Smooth muscle cell (in vitro differentiated cells): Measurements from ENCODE around the gene TIRAP. TPM values are rescaled to one million over a fixed set of nuclear protein-coding genes. Genes with fewer than 3 reads are reported as not detected.

Experiments
- DNase-seq: peaks from one replicate; lab custom pipeline; 2025; ENCODE audit not compliant: unreplicated experiment; lab: John Stamatoyannopoulos, UW
- H2AFZ ChIP-seq: fragments of 200-600 bp; sonication (generic); 2 replicates; pipeline ENCODE4 v1.6.0; 2016; ENCODE audit warnings: antibody characterized with exemption, low read depth, mild to moderate bottlenecking
- H3F3A ChIP-seq: fragments of 200-600 bp; sonication (generic); 2 replicates; pipeline ENCODE4 v1.6.0; 2017; ENCODE audit warnings: antibody characterized with exemption, low read depth
- H3K27ac ChIP-seq: fragments of 200-600 bp; sonication (generic); 2 replicates; pipeline ENCODE4 v1.5.1; 2016; ENCODE audit warnings: low read depth, mild to moderate bottlenecking
- H3K27me3 ChIP-seq: fragments of 200-600 bp; sonication (generic); 2 replicates; pipeline ENCODE4 v1.6.1; 2016; ENCODE audit warnings: low read depth, mild to moderate bottlenecking
- H3K36me3 ChIP-seq: fragments of 200-600 bp; sonication (generic); 2 replicates; pipeline ENCODE4 v1.5.1; 2016; ENCODE audit warnings: low read depth
- H3K4me1 ChIP-seq: fragments of 200-600 bp; sonication (generic); 2 replicates; pipeline ENCODE4 v1.5.1; 2016; ENCODE audit warnings: low read depth
- H3K4me2 ChIP-seq: fragments of 200-600 bp; sonication (generic); 2 replicates; pipeline ENCODE4 v1.6.0; 2016; ENCODE audit warnings: mild to moderate bottlenecking
- H3K4me3 ChIP-seq: fragments of 200-600 bp; sonication (generic); 2 replicates; pipeline ENCODE4 v1.5.1; 2016; ENCODE audit warnings: mild to moderate bottlenecking
- H3K79me2 ChIP-seq: fragments of 200-600 bp; sonication (generic); 2 replicates; pipeline ENCODE4 v1.6.0; 2016; ENCODE audit warnings: low read depth, mild to moderate bottlenecking
- H3K9ac ChIP-seq: fragments of 200-600 bp; sonication (generic); 2 replicates; pipeline ENCODE4 v1.6.0; 2016; ENCODE audit warnings: low read depth
- H3K9me3 ChIP-seq: fragments of 200-600 bp; sonication (generic); replicated peaks from 2 replicates; pipeline ENCODE4 v1.5.1; 2016; ENCODE audit warnings: low read depth
- H4K20me1 ChIP-seq: fragments of 200-600 bp; sonication (generic); 2 replicates; pipeline ENCODE4 v1.6.0; 2016; ENCODE audit warnings: low read depth
- CTCF ChIP-seq: fragments of 200-600 bp; sonication (generic); IDR thresholded peaks from 2 replicates; pipeline ENCODE4 v1.5.1; 2017; ENCODE audit warnings: borderline replicate concordance, mild to moderate bottlenecking, antibody characterized with exemption; ENCODE audit not compliant: insufficient read depth, poor library complexity, severe bottlenecking
- WGBS: methylation state at CpG from one replicate; pipeline ENCODE4 v1.1.7; 2016; ENCODE audit warnings: low lambda C conversion rate; 5-methylcytosine and 5-hydroxymethylcytosine counted together
- polyA plus RNA-seq: library from polyadenylated mRNA; unstranded; fragments of >200 nt; fragmentation: Nextera tagmentation; extraction: Ambion mirVana; gene quantifications from 2 replicates; pipeline ENCODE4 v1.2.1, GENCODE V29; 2016
- total RNA-seq: library from RNA; depleted of rRNA; stranded (reverse); fragments of >200 nt; gene quantifications from 2 replicates; pipeline ENCODE4 v1.2.3, GENCODE V29; 2014

The TIRAP gene
- total and polyA plus RNA-seq, 2 experiments from 2014 or later: 2.9 to 3.7 TPM

- Histone ChIP-seq H3K4me1 (no peaks in the 10 kb centered on the region), H3K79me2 (no peaks in the 10 kb centered on the region), H3K36me3 (no peaks in the 10 kb centered on the region), H3K27ac (no peak overlapping the region), H3K9ac (no peak overlapping the region), H3F3A (peaks cover 15% of the 10 kb centered on the region), H4K20me1 (no peaks in the 10 kb centered on the region), H3K9me3 (no peaks in the 10 kb centered on the region), H3K27me3 (no peaks in the 10 kb centered on the region), H2AFZ (no peak overlapping the region), H3K4me3 (no peak overlapping the region), H3K4me2 (no peak overlapping the region)
- no peak for TF ChIP-seq CTCF
- 83% methylated on average over 9 of the region's 9 CpGs for WGBS
- DNase-seq: no peak
Observed at GRCh38 chr11:126328938-126329643, 46.2 kb downstream of the TIRAP start.

- TF ChIP-seq CTCF: no peak
- no peaks in the 10 kb centered on the region for H3K79me2 ChIP-seq
- no peaks in the 10 kb centered on the region for H3K36me3 ChIP-seq
- H4K20me1 ChIP-seq: no peaks in the 10 kb centered on the region
- no peak overlapping the region for H3K27ac ChIP-seq
- H3K4me3 ChIP-seq: no peak overlapping the region
- H3K27me3 ChIP-seq: no peaks in the 10 kb centered on the region
- H3F3A ChIP-seq: peaks cover 15% of the 10 kb centered on the region
- H2AFZ ChIP-seq: no peak overlapping the region
- H3K9ac ChIP-seq: no peak overlapping the region
- WGBS: 96% methylated on average over 11 of the region's 11 CpGs
- H3K9me3 ChIP-seq: no peaks in the 10 kb centered on the region
- H3K4me1 ChIP-seq: no peaks in the 10 kb centered on the region
- no peak overlapping the region for H3K4me2 ChIP-seq
- DNase-seq: no peak
Observed at GRCh38 chr11:126329644-126330211, 46.8 kb downstream of the TIRAP start.

- Histone ChIP-seq H3K9me3 (no peaks in the 10 kb centered on the region), H2AFZ (no peak overlapping the region), H3K79me2 (no peaks in the 10 kb centered on the region), H3F3A (peaks cover 24% of the 10 kb centered on the region), H3K4me1 (peaks cover 5% of the 10 kb centered on the region), H3K27ac (peak overlapping the region; percentile 92), H3K4me2 (no peak overlapping the region), H3K4me3 (no peak overlapping the region), H3K9ac (no peak overlapping the region), H3K27me3 (no peaks in the 10 kb centered on the region), H4K20me1 (no peaks in the 10 kb centered on the region), H3K36me3 (no peaks in the 10 kb centered on the region)
- TF ChIP-seq CTCF: no peak
- 97% methylated on average over 13 of the region's 13 CpGs for WGBS
- DNase-seq: no peak
Observed at GRCh38 chr11:126331286-126331685, 48.4 kb downstream of the TIRAP start.
